GM19023 (cell line): Measurements from ENCODE around the gene ARHGEF7.
"Not testable (repeated sequence)": the region's sequence is repeated elsewhere in the genome, so short reads cannot be mapped to it uniquely, and the experiment has no call there.

Source experiments
- ATAC-seq: cut with Tn5 transposase; IDR thresholded peaks from one replicate; pipeline ENCODE4 v1.9.1; 2021; ENCODE audit warnings: mild to moderate bottlenecking, moderate library complexity; ENCODE audit not compliant: unreplicated experiment

Gene ARHGEF7

DNA sequence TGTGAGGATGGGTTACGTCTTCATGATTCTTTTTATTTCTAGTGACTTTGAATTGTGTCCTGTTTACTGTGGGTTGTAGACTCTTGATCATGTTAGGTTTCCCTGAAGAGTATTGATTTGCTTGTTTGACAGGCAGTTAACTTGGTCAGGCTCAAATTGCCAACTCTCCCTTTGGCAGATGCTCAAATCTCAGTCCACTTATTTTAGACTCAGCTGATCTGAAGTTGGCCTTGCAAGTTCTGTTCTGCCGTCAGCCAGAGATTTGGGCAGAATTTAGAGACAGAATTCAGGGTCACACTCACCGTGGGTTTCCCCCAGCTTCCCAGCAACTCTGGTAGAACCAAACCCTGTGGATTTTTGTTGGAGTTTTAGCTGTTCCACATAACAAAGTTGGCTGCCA lies 133.7 kb downstream of the ARHGEF7 start:
- no peak for ATAC-seq

DNA sequence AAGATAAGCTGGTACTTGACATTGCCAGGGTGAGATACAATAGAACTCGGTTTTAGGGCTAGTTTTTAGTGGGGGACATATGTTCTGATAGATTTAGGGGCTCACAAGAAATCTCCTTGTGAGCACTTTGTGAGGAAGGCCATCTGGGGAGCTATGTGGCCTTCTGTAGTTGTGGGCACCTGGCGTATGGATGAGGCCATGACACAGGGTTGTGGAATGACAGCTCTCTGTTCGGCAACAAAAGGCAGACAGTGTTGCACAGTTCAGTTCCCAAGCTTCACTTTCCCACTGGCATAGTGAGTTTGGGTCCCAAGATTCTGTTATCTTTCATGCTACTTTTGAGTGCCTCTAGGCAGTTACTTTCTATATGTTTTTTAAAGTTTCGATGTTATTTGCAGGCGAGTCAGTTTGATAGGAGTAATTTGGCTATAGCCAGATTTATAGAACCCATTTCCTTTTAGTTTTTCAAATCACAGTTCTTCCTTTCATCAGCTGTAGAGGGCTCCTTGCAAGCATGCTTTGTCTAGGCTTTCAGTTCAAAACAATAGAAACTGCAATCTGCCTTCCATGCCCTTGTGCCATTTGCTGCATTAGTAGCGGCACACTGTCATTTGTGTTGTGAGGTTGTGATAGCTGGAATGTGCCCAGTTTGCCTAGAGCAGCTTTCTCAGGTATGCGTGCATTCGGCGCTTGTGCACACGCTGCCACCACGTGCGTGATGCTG lies 134.7 kb downstream of the ARHGEF7 start:
- ATAC-seq: no peak

DNA sequence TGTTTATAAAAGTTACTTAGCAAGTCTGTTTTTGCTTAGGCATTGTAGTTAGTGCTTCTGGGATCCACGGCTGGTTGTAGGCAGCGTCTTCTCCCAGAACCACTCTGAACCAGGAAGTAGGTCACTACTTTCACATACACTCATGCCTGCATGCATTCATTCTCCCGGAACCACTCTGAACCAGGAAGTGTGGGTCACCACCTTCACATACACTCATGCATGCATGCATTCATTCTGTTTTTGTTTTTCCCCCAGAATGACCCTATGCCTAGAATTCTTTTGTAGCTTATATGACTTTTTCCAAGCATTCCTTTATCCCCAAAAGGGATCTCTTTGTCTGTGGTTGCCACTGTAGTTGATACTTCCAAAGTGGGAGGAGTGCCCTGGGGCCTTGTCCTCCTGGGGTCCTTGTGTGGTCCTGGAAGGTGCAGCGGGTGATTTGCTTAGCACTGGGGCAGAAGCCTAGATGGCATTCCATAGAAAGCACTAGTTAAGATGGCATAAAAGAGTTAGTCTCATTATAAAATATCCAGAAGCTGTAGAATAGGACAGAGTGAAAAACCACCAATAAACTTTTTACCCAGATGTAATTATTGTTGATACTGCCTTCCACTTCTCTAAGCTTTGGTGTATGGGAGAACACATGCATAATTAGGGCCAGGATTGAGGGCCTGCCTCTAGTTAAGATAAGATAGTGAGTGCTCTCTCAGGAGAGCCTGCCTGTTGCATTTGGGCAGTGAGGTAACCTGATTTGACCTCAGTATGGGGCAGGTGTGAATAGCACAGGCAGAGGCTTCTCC lies 136.7 kb downstream of the ARHGEF7 start:
- no peak for ATAC-seq

DNA sequence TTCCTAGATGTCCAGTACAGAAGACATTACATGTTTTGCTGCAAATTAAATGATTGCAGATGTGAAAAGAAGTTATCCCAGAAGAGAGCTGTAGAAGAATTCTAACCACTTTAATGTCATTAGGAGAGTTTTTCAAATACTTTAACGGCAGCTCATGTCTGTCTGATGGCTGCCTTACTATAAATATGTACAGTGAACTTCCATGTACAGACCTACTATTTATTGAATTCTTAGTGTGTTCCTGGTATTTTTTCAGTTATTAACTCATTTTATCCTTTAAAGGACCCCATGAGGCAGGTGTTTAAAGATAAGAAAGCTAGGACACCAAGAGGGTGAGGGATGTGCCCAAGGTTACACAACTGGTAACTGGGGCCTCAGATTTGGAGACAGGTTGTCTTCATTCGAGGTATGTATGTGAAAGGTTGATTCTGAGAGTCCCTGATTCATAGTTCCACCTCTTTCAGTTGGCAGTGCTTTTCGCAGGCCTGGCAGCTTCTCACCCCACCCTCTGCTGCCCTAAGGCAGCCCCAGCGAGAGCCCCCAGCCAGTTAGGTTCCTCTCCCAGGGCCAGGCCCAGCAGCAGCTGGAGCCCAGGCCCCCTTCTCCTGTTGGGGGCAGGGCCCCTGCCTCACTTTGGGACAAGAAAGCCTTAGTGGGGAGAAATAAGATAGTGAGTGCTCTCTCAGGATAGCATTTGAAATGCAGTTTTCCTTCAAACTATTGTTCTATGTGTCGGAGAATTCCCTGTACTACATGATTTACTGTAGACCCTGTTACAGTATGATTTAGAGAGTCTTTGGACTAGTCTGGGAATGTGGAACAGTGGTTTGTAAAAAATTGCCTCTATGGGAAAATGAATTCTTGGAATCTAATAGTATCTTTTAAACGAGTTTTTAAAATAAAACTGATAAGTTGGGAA lies 137.6 kb downstream of the ARHGEF7 start:
- no peak for ATAC-seq

DNA sequence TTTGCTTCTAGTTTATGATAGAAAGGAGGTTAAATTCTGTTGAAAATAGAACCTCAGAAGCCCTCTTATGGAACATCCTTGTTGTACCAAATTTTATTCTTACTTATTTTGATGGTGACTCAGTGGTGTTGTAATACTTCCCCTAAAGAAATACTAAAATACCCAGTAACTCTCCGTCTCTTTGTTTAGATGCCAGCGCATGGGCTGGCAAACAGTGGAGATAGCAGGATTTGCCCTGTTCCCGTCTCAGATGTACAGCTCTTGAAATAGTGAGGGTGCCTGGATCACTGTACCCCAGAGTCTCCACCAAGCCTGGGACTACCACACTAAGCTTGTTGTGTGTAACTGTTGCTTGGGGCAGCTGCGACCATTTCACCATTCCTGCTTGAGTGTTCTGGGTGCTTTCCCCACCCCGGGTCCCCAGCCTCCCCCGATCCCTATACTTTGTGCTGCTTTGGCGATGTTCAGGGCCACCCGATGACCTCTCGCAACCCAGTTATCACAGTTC lies 138.3 kb downstream of the ARHGEF7 start:
- ATAC-seq: no peak

DNA sequence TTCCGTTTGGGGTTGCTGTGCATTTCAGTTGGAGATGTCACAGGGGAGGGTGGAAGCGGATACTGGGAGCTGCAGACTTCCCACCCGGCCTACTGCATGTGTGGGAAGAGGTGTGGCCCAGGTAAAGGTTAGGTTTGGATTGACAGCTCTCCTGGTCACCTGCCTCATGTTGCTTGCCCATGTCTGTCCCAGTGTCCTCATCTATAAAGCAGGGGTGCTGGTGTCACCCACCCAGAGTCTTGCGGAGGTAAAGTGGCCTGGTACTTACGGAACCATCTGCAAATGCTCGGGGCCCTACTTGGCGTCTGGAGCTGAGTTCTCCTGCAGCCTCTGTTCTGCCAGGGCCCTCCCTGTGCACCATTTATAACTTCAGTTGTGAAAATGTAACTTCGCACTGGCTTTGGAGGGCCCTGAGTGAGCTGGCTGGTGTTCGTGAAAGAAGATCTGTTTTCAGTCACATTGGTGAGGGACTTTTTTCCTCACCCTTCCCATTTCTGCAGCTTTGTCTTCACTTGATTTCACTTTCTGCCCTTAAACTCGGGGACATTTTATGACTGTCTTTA lies 140.2 kb downstream of the ARHGEF7 start:
- ATAC-seq: no peak

DNA sequence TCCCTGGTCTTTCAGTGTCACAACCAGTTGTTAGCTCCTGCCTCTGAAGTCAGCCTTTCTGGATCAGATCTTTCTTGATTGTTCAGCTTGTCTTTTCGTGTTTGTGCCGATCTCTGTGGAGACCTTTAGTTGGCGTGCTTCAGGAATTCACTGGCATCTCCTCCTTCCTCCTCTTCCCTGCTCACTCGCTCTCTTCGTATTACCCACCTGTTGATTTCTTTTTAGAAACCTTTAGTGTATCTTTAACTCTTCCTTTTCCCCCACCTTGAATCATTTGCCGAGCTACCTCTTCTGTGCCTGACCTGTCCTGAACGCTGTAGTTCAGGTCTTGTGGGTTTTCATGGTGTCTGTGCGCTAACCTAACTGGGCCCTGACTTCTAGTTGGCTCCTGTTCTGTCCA lies 141.3 kb downstream of the ARHGEF7 start:
- no peak for ATAC-seq

DNA sequence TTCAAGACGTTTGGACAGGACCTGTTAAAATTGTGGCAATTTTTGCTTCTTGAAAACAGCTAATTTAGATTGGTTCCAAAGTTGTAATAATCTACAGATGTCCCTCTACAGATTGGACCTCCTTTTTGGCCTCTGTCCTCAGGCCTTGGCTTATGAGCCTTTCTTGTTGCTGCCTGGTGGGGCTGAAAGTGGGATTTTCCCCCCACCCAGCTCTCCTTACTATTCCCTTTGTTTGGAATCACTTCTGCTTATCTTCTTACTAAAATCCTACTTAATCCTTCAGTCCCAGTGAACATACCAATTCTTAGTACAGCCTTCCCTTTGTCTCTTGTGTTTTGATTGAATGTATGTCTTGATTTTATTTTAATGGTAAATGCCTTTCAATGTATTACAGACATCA lies 141.8 kb downstream of the ARHGEF7 start:
- ATAC-seq: no peak

DNA sequence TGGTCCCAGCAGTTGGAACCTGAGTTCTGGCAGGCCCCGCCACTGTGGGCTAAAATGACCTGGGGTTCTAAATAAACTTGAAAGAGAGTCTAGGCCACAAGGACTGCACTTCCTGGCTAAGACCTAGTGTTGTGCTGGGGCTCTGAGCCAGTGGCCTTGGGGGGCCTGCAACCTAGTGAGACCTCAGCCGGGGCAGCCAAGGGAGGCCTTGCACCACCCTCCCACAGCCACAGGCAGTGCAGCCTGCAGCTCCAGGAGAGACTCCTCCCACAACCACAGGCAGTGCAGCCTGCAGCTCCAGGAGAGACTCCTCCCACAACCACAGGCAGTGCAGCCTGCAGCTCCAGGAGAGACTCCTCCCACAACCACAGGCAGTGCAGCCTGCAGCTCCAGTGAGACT lies 142.8 kb downstream of the ARHGEF7 start:
- ATAC-seq: not testable (repeated sequence)

DNA sequence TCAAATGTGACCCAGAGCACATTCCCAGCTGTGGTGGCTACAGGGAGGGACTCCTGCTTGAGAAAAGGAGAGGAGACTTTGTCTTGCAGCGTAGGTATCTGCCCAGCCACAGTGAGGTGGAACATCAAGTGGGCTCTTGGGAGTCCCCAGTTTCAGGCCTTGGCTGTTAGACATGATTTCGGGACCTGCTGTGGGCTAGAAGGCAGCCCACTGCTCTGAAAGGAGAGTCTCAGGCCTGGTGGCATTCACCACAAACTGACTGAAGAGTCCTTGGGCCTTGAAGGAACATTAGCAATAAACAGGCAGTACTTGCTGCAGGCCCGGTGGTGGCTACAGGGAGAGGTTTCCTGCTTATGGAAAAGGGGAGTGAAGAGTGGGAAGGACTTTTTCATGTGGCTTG lies 143.5 kb downstream of the ARHGEF7 start:
- no peak for ATAC-seq

DNA sequence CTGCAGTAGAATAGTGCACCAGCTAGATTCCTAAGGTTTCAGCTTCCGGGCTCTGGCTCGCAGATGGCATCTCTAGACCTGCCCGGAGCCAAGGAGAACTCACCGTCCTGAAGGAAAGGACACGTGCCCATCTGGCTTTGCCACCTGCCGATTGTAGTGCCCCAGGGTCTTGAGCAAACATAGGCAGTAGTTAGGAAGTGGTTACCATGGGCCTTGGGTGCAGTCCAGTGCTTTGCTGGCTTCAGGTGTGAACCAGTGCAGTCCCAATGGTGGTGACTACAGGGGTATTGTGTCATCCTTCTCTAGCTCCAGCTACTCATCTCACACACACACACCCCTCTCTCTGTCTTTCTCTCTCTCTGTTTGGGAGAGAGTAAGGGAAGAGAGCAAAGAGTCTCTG lies 143.9 kb downstream of the ARHGEF7 start:
- ATAC-seq: no peak

DNA sequence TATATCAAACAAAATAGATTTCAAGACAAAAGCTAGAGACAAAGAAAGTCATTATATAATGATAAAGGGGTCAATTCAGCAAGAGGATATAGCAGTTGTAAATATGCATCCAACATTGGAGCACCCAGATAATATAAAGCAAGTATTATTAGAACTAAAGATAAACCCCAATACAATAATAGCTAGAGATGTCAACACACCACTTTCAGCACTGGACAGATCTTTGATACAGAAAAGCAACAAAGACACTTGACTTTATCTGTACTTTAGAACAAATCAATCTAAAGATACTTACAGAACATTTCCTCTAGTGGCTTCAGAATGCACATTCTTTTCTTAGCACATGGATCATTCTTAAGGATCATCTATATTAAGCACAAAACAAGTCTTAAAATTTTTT lies 146.2 kb downstream of the ARHGEF7 start:
- ATAC-seq: no peak

DNA sequence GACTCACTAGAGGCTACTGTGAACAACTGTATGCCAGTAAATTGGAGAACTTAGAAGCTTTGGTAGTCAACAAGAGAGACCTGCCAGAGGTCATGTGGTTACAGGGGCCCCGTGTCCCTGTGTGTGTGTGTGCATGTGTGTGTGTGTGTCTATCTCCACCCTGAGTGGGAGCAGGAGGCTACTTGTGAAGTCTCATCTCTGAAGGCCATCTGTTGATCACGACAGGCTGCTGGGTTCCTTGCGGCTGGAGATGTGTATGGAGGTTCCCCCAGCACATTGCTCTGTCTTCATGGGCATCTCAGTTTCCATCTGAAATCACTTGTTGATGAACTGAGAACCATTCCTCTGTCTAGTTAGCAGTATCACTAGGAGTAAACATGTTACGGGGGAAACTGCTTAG lies 147.2 kb downstream of the ARHGEF7 start:
- ATAC-seq: no peak

DNA sequence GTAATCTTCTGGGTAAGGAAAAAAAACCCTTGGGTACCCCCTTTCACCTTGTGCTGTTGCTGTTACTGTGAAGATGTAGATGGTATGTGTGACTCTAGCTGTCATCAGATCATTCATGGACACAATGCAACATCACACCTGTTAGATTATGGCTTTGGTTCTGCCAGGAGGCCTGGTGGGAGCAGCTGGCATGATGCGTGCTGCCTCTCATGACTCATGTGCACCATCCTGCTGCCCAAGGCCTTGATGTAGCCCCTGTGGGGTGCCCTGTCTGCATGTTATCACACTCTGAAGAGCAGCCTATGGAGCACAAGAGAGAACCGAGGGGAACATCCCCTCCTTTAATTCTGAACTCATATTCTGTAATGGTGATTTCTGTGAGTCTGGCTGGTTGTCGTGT lies 147.6 kb downstream of the ARHGEF7 start:
- no peak for ATAC-seq

DNA sequence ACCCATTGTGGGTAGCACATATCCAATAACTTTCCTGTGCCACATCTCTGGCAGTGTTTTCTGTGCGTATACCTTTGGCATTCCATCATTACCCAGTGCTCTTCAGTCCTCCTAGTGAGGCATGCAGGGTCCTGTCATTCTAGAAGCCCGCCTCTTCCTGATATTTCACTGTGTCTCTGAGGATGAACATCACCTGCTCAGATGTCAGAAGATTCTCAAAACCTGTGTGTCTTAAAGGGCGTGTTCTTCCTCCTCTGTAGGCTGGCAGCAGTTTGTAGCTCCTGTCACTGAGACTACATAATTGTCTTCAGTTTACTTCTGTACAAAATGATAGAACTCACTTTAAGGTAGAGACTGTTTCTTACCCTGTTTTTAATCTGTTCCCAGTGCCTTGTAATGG lies 148.5 kb downstream of the ARHGEF7 start:
- ATAC-seq: no peak

DNA sequence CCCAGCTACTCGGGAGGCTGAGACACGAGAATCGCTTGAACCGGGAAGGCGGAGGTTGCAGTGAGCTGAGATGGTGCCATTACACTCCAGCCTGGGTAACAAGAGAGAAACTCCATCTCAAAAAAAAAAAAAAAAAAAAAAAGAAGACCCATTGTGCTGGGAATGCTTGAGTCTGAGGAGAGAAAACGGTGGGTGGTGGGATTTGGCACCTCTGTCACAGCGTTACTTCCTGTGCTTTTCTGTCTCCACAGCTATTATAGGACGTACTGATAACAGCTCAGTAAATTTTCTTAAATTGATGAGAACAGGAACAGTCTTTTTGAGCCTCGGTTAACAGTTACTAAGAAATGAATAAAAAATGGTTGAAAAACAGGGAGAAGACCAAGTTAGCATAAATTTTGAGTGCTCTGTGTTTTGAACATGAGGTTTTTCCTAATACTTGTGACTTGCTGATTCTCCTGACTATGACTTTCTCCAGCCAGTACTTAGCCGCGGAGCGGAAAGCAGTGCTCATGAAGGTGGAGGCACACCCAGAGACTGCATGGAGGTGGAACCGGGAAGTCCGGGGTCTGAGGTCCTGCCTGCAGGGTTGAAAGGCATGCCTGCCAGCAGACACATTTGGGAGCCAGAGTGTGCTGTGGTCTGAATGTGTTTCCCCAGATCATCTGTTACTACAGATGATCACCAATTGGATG lies 150.0 kb downstream of the ARHGEF7 start:
- ATAC-seq: no peak

DNA sequence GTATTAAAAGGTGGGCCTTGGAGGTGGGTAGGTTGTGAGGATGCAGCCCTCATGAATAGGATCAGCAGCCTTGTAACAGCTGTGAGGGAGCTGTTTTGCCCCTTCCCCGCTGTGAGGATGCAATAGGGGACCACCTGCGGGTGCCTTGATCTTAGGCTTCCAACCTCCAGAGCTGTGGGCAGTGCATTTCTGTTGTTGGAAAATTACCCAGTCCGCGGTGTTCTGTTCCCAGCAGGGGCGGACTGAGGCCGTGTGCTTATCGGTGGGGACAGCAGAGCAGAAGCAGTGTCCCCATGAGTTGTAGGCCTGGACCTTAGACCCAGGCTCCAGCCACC lies 150.6 kb downstream of the ARHGEF7 start:
- no peak for ATAC-seq

DNA sequence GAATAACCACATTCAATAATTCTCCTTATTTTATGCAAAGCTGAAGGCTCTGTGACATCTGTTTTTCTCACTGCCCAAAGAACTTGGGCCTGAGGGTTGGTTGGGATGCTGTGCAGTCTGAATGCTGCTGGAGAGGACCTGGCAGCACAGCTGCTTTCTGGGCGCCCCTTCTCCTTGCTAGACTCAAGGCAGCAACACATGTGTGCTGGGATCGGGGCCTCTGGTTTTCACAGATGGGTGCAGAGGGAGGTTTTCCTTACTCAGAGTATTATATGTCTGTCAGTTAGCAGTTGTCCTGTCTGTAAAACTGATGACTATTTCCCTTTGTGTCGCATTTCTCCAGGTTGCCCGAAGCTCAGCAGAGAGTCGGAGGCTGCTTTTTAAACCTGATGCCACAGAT lies 152.1 kb downstream of the ARHGEF7 start:
- ATAC-seq: no peak

DNA sequence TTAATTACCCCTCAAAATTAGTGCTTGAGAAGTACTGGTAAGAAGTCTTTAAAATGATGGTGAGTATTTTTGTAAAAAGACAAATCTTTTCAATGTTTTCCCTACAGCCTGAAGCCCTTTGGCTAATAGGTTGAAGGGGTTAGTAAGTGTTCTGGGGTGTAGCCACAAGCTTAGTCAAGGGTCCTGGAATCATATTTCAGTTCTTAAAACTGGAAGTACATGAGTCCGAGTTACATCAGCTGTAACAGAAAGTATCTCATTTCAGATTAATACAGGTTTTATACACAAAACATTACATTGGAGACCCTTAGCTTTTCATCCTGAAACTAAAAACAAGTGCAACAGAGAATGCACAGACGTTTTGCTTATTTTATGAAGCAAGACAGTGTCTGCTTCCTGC lies 152.7 kb downstream of the ARHGEF7 start:
- ATAC-seq: no peak

DNA sequence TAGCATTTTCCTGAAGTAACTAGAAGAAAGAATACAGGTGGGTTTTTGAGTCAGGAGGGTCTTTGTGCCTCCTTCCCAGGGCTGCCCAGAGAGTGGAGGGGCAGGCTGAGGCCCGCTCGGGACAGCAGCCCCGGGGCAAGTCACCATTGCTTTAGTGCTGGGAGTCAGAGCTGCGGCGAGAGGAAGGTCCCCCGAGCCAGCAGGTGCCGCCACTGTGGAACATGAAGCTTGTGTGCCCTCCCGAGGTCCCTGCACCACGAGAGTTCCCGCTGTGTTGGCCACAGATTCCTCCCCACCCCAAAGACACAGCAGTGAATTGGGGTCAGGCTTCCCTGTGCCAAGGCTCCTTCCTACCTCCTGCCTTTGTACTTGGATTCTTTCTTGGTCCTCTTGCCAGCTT lies 154.4 kb downstream of the ARHGEF7 start:
- no peak for ATAC-seq

DNA sequence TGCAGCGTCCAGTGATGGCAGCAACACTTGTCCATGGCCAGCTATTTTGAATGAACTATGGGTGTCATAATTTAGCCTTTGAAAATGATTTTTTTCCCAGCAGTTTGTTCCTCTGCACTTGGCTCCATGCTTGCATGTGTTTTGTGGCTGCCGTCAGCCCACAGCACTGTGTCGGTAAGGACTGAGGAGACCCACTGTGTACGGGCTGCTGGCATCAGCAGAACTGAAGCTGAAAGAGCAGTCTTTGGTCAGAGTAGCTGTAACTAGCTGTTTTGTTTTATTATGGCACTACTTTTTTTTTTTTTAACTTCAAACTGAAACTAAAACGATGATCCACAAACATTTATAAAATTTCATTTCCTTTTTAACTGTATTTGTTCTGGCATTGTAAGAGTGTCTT lies 155.0 kb downstream of the ARHGEF7 start:
- no peak for ATAC-seq
